ENCODE measurements around the gene COX18. TPM values are rescaled to one million over a fixed set of nuclear protein-coding genes. Genes with fewer than 3 reads are reported as not detected.

COX18 gene
- polyA plus RNA-seq, 2 of the 4 experiments (the other 2 are of a cell fraction): 9.7 to 17.6 TPM

- ATAC-seq (no peak), DNase-seq (ENCODE audit: low read depth in 1 of 2, low spot score in 1 of 2) (no peak), FAIRE-seq (no peak)
- ChIA-PET CTCF (no interaction called here), POLR2A (no interaction called here)
- H3K27ac ChIP-seq: no peak overlapping the region
- WGBS (ENCODE audit: missing lambda C conversion rate): 71% methylated on average over 1 of the region's 1 CpG
- no peaks in the 10 kb centered on the region for H3K9me3 ChIP-seq
- no peak overlapping the region for H3K4me3 ChIP-seq
- no peak overlapping the region for H3K4me2 ChIP-seq
- H3K4me1 ChIP-seq: no peaks in the 10 kb centered on the region
- TF ChIP-seq CHD2 (IDR thresholded peaks at IDR 0.05; ENCODE audit: low read length, partially characterized antibody) (no peak), KDM1A (IDR thresholded peaks at IDR 0.05; ENCODE audit: low read depth) (no peak), EHMT2 (IDR thresholded peaks at IDR 0.05; ENCODE audit: low read depth) (no peak), PHF8 (IDR thresholded peaks at IDR 0.05; ENCODE audit: borderline replicate concordance, low read depth) (no peak), ATOH8 (CRISPR knock-in tag; IDR thresholded peaks at IDR 0.05; ENCODE audit: low read depth) (no peak), MAX (IDR thresholded peaks at IDR 0.05) (no peak), JUNB (IDR thresholded peaks at IDR 0.05) (no peak), EHF (CRISPR knock-in tag; IDR thresholded peaks at IDR 0.05) (no peak), HOXB13 (CRISPR knock-in tag; IDR thresholded peaks at IDR 0.05; ENCODE audit: low read depth) (no peak), CTCF (IDR thresholded peaks at IDR 0.05) (no peak), ELK1 (IDR thresholded peaks at IDR 0.05; ENCODE audit: low read depth, low read length) (no peak), CBX2 (IDR thresholded peaks at IDR 0.05; ENCODE audit: borderline replicate concordance, low read depth) (no peak), E2F6 (IDR thresholded peaks at IDR 0.05; ENCODE audit: borderline replicate concordance, low read depth) (no peak), POLR2AphosphoS2 (conservative IDR thresholded peaks at IDR 0.05; ENCODE audit: low read length) (no peak), GATA3 (IDR thresholded peaks at IDR 0.05; ENCODE audit: borderline replicate concordance) (no peak), HES2 (IDR thresholded peaks at IDR 0.05) (no peak), NPAS2 (CRISPR knock-in tag; IDR thresholded peaks at IDR 0.05; ENCODE audit: borderline replicate concordance) (no peak), KDM5A (IDR thresholded peaks at IDR 0.05) (no peak), REST (IDR thresholded peaks at IDR 0.05) (no peak)
Measured at GRCh38 chr4:73090738-73091137, 21.2 kb upstream of the COX18 start.
